Measurements from ENCODE around the gene ARHGAP22.

Gene ARHGAP22

GRCh38 chr10:48552946-48553564 is 51.8 kb downstream of the ARHGAP22 start:
- no peak for DNase-seq (ENCODE audit: low read depth, low spot score)

- DNase-seq (ENCODE audit: low read depth, low spot score): peak; percentile 65
Observed at GRCh38 chr10:48551861-48552591, 52.8 kb downstream of the ARHGAP22 start.

- DNase-seq (ENCODE audit: low read depth, low spot score): no peak
Observed at GRCh38 chr10:48550977-48551376, 53.9 kb downstream of the ARHGAP22 start.

DNA sequence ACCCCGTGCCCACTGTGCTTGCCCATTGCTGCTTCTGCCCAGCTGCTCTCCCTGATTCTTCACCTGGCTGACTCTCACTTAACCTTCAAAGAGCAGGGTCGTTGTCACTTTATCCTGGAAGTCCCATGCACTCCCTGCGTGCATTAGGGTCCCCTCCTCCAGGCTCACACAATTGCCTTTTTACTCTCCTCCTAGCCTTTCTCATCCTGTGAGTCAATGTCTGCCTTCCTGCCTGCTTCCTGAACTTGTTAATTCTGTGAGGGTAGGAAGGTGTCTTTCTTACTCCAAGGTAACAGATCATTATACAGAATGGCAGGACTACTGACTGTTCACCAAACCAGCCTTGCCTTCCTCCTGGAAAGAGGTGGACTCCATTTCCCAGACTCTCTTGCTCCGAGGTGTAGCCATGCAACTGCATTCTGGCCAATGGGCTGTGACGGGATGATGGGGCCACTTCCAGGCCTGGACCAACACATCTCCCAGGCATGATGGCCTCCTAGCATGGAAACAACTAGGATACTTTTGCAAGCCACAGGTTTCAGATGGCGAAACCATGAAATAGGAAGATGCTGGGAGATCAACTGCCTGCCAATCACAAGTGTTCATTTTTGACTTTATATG is 54.7 kb downstream of the ARHGAP22 start:
- DNase-seq (ENCODE audit: low read depth, low spot score): no peak

DNA sequence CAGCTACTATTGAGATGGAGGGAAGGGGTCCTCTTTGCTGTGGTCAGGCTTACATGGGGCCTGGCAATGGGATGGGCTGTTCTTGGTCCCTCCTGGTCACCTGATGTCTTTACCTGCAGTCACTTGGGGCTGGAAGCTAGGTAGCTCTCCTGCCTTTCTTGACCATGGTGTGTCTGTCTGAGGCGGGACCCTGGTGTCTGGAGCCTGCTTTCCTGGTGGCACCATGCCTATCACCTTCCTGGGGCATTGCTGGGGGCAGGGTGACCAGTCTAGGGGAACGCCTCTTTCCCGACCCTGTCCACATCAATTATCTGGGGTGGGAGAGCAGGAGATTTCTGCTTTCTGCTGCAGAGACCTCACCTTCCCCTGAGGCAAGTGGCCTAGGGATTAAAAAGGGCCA is 55.6 kb downstream of the ARHGAP22 start:
- no peak for DNase-seq (ENCODE audit: low read depth, low spot score)

- DNase-seq (ENCODE audit: low read depth, low spot score): no peak
Observed at GRCh38 chr10:48548531-48549135, 56.2 kb downstream of the ARHGAP22 start.

DNA sequence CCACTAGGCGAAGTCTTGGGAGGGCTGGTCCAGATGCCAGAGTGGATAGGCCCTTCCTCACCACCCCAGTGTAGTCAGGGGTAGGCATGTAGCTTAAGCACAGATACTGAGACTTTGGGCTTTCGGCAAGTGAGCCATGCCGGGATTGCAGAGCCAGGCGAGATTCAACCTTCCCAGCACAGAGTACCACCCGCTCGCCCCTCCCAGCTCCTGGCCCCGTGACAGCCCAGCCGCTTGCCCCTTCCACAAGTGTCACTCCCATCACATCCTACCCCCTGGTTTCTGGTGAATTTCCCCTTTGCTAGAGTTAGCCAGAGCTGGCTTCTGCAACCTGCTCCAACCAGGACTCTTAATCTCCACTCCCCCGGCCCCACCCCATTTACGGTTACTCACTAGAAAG is 56.9 kb downstream of the ARHGAP22 start:
- no peak for DNase-seq (ENCODE audit: low read depth, low spot score)

DNA sequence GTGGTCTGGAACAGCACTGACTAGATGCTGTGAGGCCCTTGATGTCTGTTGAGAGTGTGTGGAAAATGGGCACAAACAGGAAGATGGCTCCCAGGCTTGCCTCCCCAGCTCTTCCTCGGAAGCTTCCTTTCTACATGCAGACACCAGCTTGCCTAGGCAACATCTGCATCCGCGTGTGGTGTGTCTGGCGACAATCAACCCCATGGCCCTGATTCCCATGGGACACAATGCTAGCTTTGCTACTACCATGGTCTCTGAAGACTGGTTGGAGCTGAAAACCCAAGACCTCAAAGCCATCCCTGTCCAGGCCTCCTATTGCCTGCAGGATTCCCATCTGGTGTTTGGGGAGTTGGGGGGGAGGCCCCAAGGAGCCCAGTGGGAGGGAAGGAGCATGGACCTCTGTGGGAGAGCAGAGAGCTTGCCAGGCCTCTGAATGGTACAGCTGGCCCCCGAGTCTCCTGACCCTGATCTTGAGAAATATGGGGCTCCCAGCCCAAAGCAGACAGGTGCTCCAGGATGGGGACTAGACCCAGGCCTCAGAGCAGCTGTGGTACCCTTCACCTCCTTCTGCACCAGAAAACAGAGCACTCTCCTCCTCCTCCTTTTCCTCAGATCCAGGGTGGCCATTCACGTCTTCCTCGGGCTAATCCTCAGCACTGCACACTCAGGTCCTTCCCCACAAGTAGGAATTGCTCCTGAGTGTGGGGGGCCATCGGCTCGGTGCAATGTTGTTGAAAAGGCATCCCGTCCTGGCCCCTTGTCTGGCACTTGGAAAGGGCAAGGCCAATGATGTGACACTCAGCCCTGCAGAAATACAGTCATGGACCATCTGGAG is 57.6 kb downstream of the ARHGAP22 start:
- DNase-seq (ENCODE audit: low read depth, low spot score): no peak

DNA sequence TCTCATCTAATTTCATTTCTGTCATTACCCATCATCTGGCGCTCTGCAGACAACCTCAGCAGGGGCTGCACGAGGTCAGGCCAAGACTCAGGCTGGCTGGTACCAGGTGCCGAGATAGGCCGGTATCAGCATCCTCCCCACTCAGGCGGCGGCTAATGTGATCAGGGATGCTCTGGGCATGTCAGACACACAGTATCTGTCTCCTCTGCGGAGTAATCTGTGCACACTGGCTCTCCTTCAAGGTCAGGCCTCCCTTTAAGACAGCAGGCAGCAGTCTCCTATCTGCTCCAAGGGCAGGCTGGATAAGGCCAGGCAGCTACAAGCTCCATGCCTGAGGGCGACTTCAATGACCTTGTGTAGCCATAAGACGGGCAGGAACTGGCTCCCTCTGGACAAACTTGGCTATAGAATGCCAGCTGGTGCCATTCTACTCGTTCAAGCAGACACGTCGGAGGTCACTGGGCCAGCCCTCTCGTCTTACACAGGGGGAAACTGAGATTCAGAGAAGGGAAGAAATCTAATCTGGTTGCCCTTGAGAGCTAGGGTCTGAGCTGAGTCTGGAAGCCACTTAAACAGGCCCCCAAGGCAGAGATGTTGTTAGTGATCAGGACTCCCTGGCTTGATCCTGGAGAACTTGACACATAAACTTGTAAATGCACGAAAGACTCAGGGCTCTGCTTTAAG is 59.3 kb downstream of the ARHGAP22 start:
- DNase-seq (ENCODE audit: low read depth, low spot score): no peak

- DNase-seq (ENCODE audit: low read depth, low spot score): no peak
Observed at GRCh38 chr10:48543182-48543844, 61.6 kb downstream of the ARHGAP22 start.

GRCh38 chr10:48542471-48543181 is 62.2 kb downstream of the ARHGAP22 start:
- DNase-seq (ENCODE audit: low read depth, low spot score): no peak

GRCh38 chr10:48541144-48541795 is 63.6 kb downstream of the ARHGAP22 start:
- DNase-seq (ENCODE audit: low read depth, low spot score): no peak

DNA sequence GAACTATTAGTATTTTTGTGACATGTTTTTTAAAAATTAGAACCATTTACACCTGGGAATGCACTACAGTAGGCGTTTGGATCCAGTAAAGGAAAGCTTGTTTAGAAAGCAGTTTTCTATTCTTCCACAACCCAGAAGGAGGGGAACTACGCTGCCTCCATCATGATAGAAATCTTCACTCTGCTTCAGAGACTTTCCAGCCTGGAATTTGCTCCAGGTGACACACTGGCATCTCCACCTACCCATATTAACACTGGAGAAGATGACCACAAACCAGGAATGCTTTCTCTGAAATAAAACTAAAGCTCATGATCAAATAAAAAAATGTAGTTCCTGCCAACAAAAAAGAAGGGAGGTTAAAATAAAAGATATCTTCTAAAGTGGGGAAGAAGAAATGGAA is 66.3 kb downstream of the ARHGAP22 start:
- no peak for DNase-seq (ENCODE audit: low read depth, low spot score)

- peak; percentile 71 for DNase-seq (ENCODE audit: low read depth, low spot score)
Observed at GRCh38 chr10:48536916-48537890, 67.7 kb downstream of the ARHGAP22 start.

GRCh38 chr10:48536156-48536500 is 68.7 kb downstream of the ARHGAP22 start:
- no peak for DNase-seq (ENCODE audit: low read depth, low spot score)

- no peak for DNase-seq (ENCODE audit: low read depth, low spot score)
Observed at GRCh38 chr10:48535416-48536155, 69.3 kb downstream of the ARHGAP22 start.

DNA sequence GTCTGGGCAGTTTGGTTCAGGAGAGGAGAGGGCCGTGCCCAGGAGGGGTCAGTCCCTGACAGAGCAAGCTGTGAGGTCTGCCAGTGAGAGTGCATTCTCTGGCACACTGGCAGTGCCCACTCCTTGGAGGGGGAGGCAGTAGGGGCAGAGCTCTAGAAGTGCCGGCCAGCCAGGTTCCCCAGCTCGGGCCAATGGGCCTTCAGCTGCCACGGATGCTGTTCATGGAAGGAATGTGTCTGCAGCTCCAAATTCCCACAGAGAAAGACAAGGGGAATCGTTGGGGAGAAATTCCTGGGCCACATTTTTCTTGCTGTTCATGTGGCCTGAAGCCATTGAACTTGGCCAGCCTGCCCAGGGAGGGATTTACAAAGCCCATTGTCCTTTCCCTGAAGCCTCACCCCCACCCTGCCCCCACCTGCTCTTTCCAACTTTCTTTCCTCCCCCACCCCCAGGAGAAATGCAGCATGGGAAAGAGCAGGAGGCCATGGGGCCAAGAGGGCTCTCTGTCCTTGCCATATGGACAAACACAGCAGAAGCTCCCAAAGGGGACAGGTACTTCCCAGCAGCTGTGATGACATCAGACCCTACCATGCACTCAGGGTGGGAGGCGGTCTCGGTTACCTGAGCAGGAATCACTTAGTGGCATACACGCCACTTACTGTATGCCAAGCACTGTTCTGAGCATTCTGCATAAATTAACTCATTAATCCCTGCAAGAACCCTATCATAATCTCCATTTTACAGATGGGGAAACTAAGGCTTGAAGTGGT is 70.7 kb downstream of the ARHGAP22 start:
- peak; percentile 61 for DNase-seq (ENCODE audit: low read depth, low spot score)
